HG03432 (cell line): ENCODE data around the gene HUNK.
"Not testable (repeated sequence)": the region's sequence is repeated elsewhere in the genome, so short reads cannot be mapped to it uniquely, and the experiment has no call there.

ENCODE experiments used
- ATAC-seq: cut with Tn5 transposase; IDR thresholded peaks from one replicate; pipeline ENCODE4 v1.9.1; 2021; ENCODE audit warnings: mild to moderate bottlenecking, moderate library complexity; ENCODE audit not compliant: unreplicated experiment

HUNK gene

GRCh38 chr21:31872452-31873274 is at the start of gene HUNK:
Gene HUNK (plus strand): TSS chr21:31873020. CDS start chr21:31873675, 655 bp downstream.
- no peak for ATAC-seq

GRCh38 chr21:31829736-31830472 is 42.9 kb upstream of the HUNK start:
- ATAC-seq = no peak

GRCh38 chr21:31830701-31831100 is 42.1 kb upstream of the HUNK start:
- ATAC-seq = no peak

GRCh38 chr21:31837041-31837440 is 35.8 kb upstream of the HUNK start:
- no peak for ATAC-seq

GRCh38 chr21:31837618-31838390 is 35.0 kb upstream of the HUNK start:
- peak; percentile 42 for ATAC-seq

GRCh38 chr21:31838586-31839355 is 34.0 kb upstream of the HUNK start:
- ATAC-seq = no peak

- no peak for ATAC-seq
Observed at GRCh38 chr21:31844206-31844605, 28.6 kb upstream of the HUNK start.

- no peak for ATAC-seq
Observed at GRCh38 chr21:31845151-31845729, 27.6 kb upstream of the HUNK start.

GRCh38 chr21:31846690-31847089 is 26.1 kb upstream of the HUNK start:
- no peak for ATAC-seq

- no peak for ATAC-seq
Observed at GRCh38 chr21:31847761-31848160, 25.1 kb upstream of the HUNK start.

GRCh38 chr21:31848326-31848985 is 24.4 kb upstream of the HUNK start:
- ATAC-seq = no peak

GRCh38 chr21:31850886-31851285 is 21.9 kb upstream of the HUNK start:
- no peak for ATAC-seq

GRCh38 chr21:31855180-31855579 is 17.6 kb upstream of the HUNK start:
- no peak for ATAC-seq

GRCh38 chr21:31857096-31857495 is 15.7 kb upstream of the HUNK start:
- no peak for ATAC-seq

GRCh38 chr21:31857631-31858030 is 15.2 kb upstream of the HUNK start:
- not testable (repeated sequence) for ATAC-seq

GRCh38 chr21:31860851-31861250 is 12.0 kb upstream of the HUNK start:
- ATAC-seq = no peak

GRCh38 chr21:31862078-31862477 is 10.7 kb upstream of the HUNK start:
- no peak for ATAC-seq

GRCh38 chr21:31865429-31865970 is 7.3 kb upstream of the HUNK start:
- ATAC-seq = no peak

GRCh38 chr21:31866077-31866511 is 6.7 kb upstream of the HUNK start:
- peak; percentile 72 for ATAC-seq
